Activated CD8-positive, alpha-beta memory T cell treated with anti-CD3 and anti-CD28 coated beads for 48 hours (primary cell): ENCODE results near the gene MSI2.
A peak's percentile ranks its signal among the peaks of the same experiment; 100 is the strongest.

Experiments
- DNase-seq, 3 experiments: peaks; one replicate each; pipeline ENCODE4 v3.0.0-alpha.2; 2020; ENCODE audit warnings: low read depth in 2 of 3, low spot score in 2 of 3

MSI2 gene

GRCh38 chr17:57670769-57671569, 414.6 kb downstream of the MSI2 start:
- no peak for DNase-seq

- peak; percentile 35 to 42 (median 40) for DNase-seq
Measured at GRCh38 chr17:57671667-57672632, 415.6 kb downstream of the MSI2 start.

- DNase-seq: no peak
Measured at GRCh38 chr17:57672971-57673370, 416.6 kb downstream of the MSI2 start.

- DNase-seq: no peak
Measured at GRCh38 chr17:57674894-57675293, 418.6 kb downstream of the MSI2 start.

GRCh38 chr17:57675427-57676387, 419.4 kb downstream of the MSI2 start:
- DNase-seq: no peak

DNA sequence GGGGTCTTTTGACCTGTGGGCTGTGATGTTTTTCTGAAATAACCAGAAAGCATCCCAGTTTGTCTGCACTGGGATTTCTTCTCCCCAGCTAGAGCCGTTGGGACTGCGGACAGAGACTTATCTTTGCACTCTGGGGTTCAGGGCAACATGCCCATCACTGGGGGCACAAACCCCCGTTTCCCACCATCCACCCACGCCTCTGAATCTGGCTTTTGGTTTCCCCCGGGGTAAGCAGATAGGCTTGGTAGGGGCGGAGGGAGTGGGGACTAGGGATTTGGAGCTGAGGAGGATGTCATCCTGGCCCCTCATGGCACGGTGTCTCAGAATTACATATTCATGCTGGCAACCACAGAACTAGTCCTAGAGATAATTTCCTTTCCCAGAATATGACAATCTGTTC, 420.2 kb downstream of the MSI2 start:
- no peak for DNase-seq

- DNase-seq: no peak
Measured at GRCh38 chr17:57677301-57677700, 421.0 kb downstream of the MSI2 start.

DNA sequence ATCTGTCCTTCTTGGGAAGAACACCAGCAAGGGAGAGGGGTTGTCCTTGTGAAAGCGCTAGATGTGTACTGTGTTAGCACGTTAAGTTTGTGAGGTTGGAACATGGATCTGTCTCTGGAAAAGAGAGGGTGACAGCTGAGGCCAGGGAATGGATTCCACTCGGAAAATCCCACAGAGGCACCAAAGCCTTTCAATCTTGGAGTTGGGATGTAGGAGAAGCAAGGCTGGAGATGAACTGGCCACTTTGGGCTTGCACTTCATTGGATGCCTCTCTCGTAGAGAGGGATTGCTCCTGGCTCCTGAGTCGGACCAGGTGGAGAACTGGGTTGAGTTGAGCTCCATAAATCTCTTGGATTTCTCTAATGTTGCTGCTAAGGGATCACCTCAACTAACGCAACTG, 421.5 kb downstream of the MSI2 start:
- no peak for DNase-seq

- no peak for DNase-seq
Measured at GRCh38 chr17:57678393-57678792, 422.1 kb downstream of the MSI2 start.

DNA sequence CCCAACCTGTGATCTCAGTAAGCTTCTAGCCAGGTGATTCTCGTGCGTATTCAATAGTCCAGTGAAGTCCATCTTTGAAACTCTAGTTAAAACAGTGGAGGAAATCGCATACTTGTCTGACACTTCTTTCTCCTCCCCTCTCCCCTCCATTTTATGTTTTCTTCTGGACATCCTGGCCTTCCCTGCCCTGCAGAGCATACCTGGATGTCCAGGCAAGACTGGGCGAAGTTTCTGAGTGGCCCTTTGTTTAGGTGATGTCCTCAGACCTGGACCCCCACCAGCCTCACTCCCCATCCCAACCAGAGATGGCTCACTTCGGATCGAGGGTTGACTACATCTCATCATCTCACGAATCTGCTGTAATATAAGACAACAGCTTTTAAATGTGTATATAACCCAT, 423.0 kb downstream of the MSI2 start:
- no peak for DNase-seq

DNA sequence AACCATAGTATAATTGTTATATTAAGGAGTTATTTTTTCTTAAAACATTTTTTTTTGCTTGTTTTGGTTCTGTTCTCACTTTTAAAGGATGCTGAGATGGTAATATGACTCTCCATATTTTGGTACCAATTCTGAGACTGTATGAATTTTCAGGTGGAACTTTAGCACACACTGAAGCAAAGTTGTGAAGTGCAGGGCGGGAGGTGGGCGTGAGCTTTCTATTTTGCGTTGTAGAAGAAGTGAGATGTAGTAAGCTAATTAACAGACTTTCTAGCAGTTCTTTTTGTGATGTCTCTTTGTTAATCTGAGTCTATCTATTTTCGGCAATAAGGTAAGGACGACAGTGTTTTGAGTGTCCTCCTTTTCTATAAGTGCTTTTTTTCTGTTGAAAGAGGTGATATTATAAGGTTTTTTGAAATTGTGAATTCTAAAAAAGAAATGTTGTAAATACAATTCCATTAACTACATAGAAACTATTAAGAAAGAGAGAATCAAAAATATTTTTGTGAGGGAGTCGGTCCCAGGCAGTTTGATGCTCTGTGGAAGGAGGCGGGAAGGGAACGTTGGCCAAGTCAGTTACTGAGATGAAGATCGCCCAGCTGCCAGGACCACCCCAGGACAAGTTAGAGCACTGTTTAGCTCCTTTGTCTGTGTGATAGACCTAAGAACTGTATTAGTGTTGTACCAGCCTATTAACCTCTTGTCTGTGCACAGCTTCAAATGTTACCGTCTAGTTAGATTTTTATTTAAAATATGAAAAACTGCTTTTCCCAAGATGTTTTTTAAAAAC, 423.8 kb downstream of the MSI2 start:
- no peak for DNase-seq

DNA sequence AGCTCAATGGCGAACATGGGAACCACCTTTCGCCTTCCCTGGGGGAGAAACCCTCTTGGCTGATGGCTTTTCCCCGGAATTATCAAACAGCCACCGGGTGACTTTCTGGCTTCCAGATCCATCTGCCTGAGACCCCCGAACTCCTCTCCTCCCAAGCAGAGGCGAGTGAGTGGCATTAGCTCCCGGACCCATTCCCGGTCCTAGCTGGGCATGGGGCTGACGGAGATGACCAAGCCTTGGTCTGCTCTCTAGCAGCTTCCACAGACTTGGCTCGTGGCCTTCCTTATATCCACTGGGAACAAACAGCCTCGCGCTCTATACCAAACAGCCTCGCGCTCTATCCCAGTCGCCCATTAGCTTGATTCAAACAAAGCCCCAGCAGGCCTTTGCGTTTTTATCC, 426.4 kb downstream of the MSI2 start:
- no peak for DNase-seq

DNA sequence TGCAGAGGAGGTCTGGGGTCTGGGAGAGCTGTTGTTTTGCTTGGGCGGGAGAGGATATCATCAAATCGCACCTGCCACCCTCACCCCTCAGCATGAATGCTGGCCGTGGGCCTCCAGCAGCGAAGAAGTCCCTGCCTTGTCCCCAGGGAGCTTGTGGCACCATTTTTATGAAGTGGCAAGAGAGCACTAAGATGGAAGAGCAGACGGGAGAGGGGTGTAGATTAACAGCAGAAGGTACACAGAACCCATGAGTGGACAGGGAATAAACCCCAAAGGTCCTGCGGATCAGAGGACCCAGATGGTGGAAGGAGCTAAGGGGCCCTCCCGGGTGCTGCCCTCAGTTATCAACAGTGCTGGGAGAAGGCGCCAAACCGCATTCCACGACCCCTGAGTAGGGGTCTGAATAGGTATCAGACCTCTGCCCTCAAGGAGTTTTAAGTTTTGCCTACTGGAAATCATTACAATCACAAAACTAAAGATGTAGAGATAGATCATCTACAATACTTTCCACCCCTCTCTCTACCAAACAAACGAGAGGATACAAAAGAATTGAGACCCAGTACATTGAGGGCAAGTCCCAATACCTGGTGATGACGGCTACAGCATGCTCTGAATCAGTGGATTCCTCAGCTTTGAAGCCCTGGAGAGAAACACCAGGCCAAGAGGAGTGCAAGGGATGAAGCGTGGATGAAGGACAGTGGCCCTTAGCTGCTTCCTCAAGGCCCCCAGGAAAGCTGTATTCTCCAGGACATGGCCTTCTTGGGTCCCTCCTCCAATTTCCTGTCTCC, 428.6 kb downstream of the MSI2 start:
- DNase-seq: no peak

DNA sequence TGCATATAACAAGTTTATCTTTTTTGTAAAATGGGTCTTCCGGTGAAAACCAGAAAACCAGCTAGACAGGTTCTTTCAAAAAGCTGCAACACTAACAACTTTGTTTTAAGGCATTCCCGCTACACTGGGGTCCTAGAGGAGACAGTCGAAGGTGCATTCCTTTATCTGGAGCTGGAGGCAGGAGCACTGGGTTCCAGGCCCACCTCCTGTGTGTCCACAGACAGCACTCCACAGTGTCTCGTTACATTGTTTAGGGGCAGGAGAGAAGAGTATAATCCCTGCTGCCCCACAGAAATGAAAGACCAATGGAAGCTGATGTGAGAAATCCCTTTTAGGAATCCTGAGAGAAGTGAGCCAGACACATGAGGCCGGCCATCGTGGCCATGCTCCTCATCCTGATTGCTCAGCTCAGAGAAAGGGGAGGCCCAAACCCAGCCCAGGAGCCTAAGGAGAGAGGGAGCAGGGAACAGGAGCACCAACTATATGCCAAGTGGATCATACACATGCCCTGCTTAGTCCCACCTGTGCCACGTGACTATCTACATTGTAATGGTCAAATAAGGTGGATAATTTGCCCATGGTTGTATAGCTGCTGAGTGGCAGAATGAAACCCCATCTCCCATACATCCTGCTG, 429.3 kb downstream of the MSI2 start:
- DNase-seq: no peak

- DNase-seq: no peak
Measured at GRCh38 chr17:57687642-57688041, 431.3 kb downstream of the MSI2 start.

DNA sequence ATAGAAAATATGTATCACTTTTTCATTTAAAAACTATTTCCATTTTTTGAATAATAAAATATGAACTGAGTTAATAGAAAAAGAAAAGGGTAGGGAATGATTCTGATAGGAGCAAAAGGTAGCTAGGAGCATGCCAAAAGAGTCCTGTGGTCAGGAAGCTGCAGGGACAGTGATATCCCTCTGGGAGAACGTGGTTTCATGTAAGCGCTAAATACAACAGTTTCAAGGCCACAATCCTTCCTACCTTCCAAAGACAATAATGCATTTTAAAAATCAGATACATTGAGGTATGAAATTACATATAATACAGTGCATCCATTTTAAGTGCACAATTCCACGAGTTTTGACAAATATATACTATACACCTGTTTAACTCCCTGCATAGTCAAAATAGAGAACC, 432.9 kb downstream of the MSI2 start:
- DNase-seq: no peak

- DNase-seq: no peak
Measured at GRCh38 chr17:57691939-57692338, 435.6 kb downstream of the MSI2 start.

DNA sequence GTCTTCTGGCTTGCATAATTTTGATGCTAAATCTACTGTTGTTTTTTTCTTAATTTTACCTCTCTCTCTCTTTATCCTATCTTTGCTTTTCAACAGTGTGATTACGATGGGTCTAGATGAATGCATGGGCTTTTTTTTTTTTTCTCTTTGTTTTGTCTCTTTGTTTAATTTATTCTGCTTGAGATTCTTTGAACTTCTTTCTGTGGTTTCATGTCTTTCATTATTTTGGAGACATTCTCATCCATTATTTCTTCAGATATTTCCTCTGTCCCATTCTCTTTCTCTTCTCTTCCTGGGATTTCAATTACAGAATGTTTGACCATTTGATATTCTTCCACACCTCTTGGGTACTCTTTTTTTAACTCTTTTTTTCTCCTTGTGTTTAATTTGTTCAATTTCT, 436.4 kb downstream of the MSI2 start:
- DNase-seq: no peak

GRCh38 chr17:57694051-57694450, 437.7 kb downstream of the MSI2 start:
- no peak for DNase-seq
